HUES64 (cell line): Measurements from ENCODE around the gene SYNCRIP. TPM values are rescaled to one million over a fixed set of nuclear protein-coding genes. Genes with fewer than 3 reads are reported as not detected.
"Not testable (repeated sequence)": the region's sequence is repeated elsewhere in the genome, so short reads cannot be mapped to it uniquely, and the experiment has no call there.

ENCODE experiments used
- H3K27ac ChIP-seq: 2 replicates; pipeline ENCODE4 v1.7.0; 2013; ENCODE audit warnings: low read depth, low read length, inconsistent platforms
- H3K27me3 ChIP-seq: 2 replicates; pipeline ENCODE4 v1.6.1; 2013; ENCODE audit warnings: mild to moderate bottlenecking, low read length; ENCODE audit not compliant: insufficient read depth
- H3K36me3 ChIP-seq: 2 replicates; pipeline ENCODE4 v1.6.1; 2013; ENCODE audit warnings: mild to moderate bottlenecking, low read length; ENCODE audit not compliant: insufficient read depth
- H3K4me1 ChIP-seq: 2 replicates; pipeline ENCODE4 v1.6.1; 2013; ENCODE audit warnings: mild to moderate bottlenecking, low read length, moderate library complexity; ENCODE audit not compliant: insufficient read depth
- H3K4me3 ChIP-seq: 2 replicates; pipeline ENCODE4 v1.5.1; 2013; ENCODE audit warnings: mild to moderate bottlenecking, low read length, moderate library complexity
- H3K9ac ChIP-seq: 2 replicates; pipeline ENCODE4 v1.6.1; 2013; ENCODE audit warnings: mild to moderate bottlenecking, low read depth, low read length
- H3K9me3 ChIP-seq: 2 replicates; pipeline ENCODE4 v1.6.1; 2013; ENCODE audit warnings: low read depth, low read length; ENCODE audit not compliant: insufficient read depth
- WGBS: fragments of 150-250, 120-280 bp; methylation state at CpG from one replicate; pipeline ENCODE4 v1.1.7; 2013; ENCODE audit warnings: missing lambda C conversion rate; 5-methylcytosine and 5-hydroxymethylcytosine counted together
- polyA plus RNA-seq, 2 experiments: library from polyadenylated mRNA; stranded (reverse); fragments of 50-300 nt; gene quantifications; one replicate each; pipeline ENCODE4 v1.2.3, GENCODE V29; 2013

The SYNCRIP gene
- polyA plus RNA-seq (2013, experiment 1 of 2): 168 TPM
- 140 TPM for polyA plus RNA-seq (2013, experiment 2 of 2)

DNA sequence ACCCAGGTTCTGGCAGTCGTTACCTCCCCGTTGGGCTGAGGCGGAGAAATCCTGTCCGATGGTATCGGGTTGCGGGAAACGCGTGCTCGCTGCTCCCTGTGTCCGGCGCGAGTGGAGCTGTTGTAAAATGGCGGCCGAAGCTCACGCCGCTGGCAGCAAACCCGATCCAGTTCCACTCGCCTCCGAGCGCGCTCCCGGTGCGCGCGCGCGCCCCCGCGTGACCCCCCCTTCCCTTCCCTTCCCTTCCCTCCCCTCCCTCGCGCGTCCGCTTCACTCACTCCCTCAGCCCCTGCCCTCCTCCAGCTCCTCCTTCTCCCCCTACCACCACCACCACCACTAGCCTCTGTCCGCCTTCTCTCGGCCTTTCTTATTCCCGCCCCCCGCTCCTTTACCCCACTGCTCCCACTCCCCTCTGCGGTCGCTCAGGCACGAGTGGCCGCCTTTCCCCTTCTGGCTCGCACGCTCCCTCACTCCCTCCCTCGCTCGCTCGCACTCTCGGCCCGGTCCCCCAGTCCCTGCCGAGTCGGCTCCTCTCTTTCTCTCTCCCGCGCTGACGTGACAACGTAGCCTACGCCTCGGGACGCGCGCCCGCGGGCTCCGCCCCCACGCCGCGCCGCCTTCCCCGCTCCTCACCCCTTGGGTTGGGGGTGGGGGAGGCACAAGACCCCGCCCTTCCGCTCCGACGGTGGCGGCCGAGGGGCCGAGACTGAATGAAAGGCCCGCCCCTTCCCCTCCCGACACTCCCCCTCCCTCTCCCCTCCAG lies at the start of gene SYNCRIP:
Gene SYNCRIP, minus strand, starts transcription at position 113 of the 763 bp plus-strand sequence. CDS start 1,447 bp downstream, outside the sequence.
- no peaks in the 10 kb centered on the region for H3K9me3 ChIP-seq
- peaks cover 23% of the 10 kb centered on the region for H3K4me1 ChIP-seq
- H3K27ac ChIP-seq: peak within 1 kb of the TSS; percentile 100
- H3K9ac ChIP-seq: peak within 1 kb of the TSS; percentile 98
- no peaks in the 10 kb centered on the region for H3K27me3 ChIP-seq
- H3K4me3 ChIP-seq: peak within 1 kb of the TSS; percentile 91
- WGBS: under 1% methylated on average over 76 of the region's 76 CpGs
- H3K36me3 ChIP-seq: peaks cover 36% of the 10 kb centered on the region

DNA sequence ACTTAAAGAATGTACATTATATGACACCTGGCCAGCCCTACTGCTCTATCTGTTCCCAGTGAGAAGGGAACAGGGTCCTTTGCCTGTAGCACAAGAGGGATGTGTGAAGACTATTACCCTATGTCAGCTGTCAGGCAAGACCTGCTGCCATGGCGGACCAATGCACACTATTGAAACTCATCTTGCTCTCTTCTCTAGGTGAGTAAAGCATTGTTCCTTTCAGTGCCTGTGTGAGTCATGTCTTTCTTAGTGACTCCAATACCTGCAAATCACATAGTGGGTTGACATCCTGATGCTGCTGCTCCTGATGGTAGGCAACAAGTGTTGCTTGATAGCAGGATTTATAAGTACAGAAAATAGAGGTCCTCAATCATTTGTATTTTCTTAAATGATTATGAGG lies 48.8 kb upstream of the SYNCRIP start:
- WGBS: 83% methylated on average over 1 of the region's 1 CpG
- H3K36me3 ChIP-seq: no peaks in the 10 kb centered on the region
- no peak overlapping the region for H3K27ac ChIP-seq
- H3K27me3 ChIP-seq: no peaks in the 10 kb centered on the region
- no peak overlapping the region for H3K9ac ChIP-seq
- H3K4me1 ChIP-seq: no peaks in the 10 kb centered on the region
- no peak overlapping the region for H3K4me3 ChIP-seq
- no peaks in the 10 kb centered on the region for H3K9me3 ChIP-seq

DNA sequence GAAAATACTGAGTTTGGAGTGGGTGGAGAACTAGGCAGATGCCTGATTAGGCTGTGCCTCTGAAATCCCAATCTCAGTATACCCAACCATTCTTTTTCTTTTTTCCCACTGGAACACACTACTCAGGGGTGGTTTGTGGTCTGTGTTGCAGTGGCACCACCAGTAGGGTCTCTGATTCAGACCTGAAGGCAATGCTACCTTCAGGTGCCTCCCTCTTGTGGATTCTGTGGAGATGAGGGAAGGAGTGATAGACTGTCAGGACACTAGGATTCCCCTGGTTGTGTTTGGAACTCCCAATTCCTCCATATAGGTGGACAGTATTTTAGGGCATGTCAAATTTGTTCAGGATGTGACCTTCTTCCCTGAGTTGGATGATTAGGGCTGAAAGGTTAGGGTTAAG lies 47.4 kb upstream of the SYNCRIP start:
- no peaks in the 10 kb centered on the region for H3K36me3 ChIP-seq

DNA sequence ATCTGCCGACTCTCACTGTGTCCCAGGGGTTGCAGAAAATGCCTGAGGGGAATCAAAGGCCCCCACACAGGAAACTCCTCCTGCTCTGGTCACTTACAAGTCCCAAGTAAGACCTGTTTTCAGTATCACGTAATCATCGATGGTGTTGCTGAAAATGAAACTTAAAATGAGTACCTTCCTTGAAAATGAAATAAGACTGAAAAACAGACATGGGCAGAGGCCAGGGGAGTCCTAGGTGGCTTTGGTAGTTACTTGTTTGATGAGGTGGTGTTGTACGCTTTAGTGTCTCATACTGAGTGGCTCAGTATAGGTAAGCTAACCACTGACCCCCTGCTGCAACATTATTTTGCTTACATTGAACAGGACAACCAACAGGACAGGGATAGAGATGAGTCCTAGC lies 43.0 kb upstream of the SYNCRIP start:
- Histone ChIP-seq H3K9ac (no peak overlapping the region), H3K36me3 (no peaks in the 10 kb centered on the region), H3K4me1 (no peaks in the 10 kb centered on the region), H3K27ac (no peak overlapping the region), H3K27me3 (no peaks in the 10 kb centered on the region), H3K9me3 (no peaks in the 10 kb centered on the region), H3K4me3 (no peak overlapping the region)
- 91% methylated on average over 4 of the region's 4 CpGs for WGBS

More for the DNA sequence above, 47.4 kb upstream of the SYNCRIP start:
- Histone ChIP-seq H3K4me3 (no peak overlapping the region), H3K27ac (no peak overlapping the region), H3K27me3 (no peaks in the 10 kb centered on the region), H3K4me1 (no peaks in the 10 kb centered on the region), H3K9me3 (no peaks in the 10 kb centered on the region), H3K9ac (no peak overlapping the region)

DNA sequence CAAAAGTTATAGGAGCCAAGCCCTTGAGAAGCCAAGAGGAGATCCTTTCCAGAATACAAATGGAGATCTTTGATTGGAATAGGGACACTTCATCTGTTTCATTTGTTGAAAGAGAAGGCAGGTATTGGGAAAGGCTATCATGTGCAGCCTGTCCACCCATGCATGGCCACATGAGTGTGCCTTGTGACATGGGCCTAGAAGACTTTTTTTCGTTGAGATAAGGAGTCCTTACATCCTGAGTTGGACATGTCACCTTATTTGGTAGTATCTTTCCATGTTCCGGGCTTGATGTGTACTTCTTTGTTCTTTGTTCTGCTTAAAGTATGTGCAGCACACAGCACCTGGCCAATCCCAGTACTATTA lies 42.1 kb upstream of the SYNCRIP start:
- WGBS: 98% methylated on average over 2 of the region's 2 CpGs
- H3K4me1 ChIP-seq: peaks cover 5% of the 10 kb centered on the region; the same call in 1 of the 2 replicates

DNA sequence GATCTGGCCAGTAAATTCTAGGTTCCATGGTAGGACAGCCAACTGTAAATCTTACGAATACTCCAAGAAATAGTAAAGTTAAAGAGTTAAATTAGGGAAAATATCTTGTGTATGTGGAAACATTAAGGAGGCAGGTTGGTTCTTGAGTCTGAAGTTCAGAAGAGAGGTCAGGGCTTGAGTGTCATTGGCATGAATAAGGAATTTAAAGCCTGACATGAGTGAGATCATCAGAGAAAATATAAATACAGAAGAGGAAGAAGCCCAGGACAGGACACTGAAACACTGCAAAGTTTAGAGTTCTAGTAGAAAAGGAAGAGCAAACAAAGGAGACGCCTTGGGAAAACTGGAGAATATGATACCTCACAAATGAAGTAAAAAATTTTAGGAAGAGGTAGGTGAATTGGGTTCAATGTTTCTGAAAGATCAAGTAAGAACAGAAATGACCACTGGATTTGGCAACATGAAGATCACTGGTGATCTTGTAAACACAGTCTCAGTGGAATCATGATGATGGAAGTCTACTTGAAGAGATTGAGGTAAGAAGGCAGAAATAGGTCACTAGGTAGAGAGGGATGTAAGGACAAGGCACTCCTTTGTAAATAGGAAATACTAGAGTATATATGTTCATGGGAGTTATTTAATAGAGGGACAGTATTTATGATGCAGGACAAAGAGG lies 41.6 kb upstream of the SYNCRIP start:
- H3K9me3 ChIP-seq: no peaks in the 10 kb centered on the region
- WGBS: 47% methylated on average over 2 of the region's 2 CpGs
- H3K9ac ChIP-seq: no peak overlapping the region
- H3K36me3 ChIP-seq: no peaks in the 10 kb centered on the region
- H3K27ac ChIP-seq: no peak overlapping the region
- no peak overlapping the region for H3K4me3 ChIP-seq
- no peaks in the 10 kb centered on the region for H3K27me3 ChIP-seq
- H3K4me1 ChIP-seq: peaks cover 5% of the 10 kb centered on the region; the same call in 1 of the 2 replicates

More for the DNA sequence above, 42.1 kb upstream of the SYNCRIP start:
- no peak overlapping the region for H3K4me3 ChIP-seq
- H3K36me3 ChIP-seq: no peaks in the 10 kb centered on the region
- no peaks in the 10 kb centered on the region for H3K27me3 ChIP-seq
- no peak overlapping the region for H3K27ac ChIP-seq
- no peak overlapping the region for H3K9ac ChIP-seq
- H3K9me3 ChIP-seq: no peaks in the 10 kb centered on the region

DNA sequence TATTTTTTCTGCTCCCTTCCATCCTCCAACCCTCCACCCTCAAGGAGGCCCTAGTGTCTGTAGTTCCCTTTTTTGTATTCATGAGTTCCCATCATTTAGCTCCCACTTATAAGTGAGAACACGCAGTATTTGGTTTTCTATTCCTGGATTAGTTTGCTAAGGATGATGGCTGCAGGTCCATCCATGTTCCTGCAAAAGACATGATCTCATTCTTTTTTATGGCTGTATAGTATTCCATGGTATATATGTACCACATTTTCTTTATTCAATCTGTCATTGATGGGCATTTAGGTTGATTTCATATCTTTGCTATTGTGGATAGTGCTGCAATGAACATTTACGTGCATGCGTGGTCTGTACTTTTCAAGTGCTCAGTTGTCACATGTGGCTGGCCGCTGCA lies 39.2 kb upstream of the SYNCRIP start:
- not testable (repeated sequence) for H3K27ac ChIP-seq, H3K9ac ChIP-seq
- WGBS: 97% methylated on average over 4 of the region's 4 CpGs

DNA sequence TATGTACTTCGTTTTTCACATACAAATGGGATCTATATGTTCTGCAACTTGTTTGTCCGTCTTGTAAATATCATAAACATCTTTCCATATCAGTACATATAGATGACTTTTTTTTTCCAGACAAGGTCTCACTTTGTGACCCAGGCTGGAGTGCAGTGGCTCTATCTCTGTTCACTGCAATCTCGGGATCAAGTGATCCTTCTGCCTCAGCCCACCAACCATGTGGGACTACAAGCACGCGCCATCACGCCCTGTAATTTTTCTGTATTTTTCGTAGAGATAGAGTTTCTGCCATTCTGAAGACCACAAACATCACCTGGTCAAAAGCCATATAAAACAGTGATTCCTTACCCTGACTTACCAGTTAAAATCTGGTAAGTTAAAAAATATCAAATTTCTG lies 37.7 kb upstream of the SYNCRIP start:
- Histone ChIP-seq H3K4me1 (peaks cover 8% of the 10 kb centered on the region; the same call in 1 of the 2 replicates), H3K27ac (no peak overlapping the region), H3K9me3 (no peaks in the 10 kb centered on the region), H3K27me3 (no peaks in the 10 kb centered on the region), H3K9ac (no peak overlapping the region), H3K4me3 (peak overlapping the region; percentile 96), H3K36me3 (peaks cover 27% of the 10 kb centered on the region)
- 93% methylated on average over 7 of the region's 7 CpGs for WGBS

More for the DNA sequence above, 39.2 kb upstream of the SYNCRIP start:
- H3K27me3 ChIP-seq, H3K9me3 ChIP-seq, H3K4me3 ChIP-seq, H3K4me1 ChIP-seq: not testable (repeated sequence)
- H3K36me3 ChIP-seq: peaks cover 12% of the 10 kb centered on the region

DNA sequence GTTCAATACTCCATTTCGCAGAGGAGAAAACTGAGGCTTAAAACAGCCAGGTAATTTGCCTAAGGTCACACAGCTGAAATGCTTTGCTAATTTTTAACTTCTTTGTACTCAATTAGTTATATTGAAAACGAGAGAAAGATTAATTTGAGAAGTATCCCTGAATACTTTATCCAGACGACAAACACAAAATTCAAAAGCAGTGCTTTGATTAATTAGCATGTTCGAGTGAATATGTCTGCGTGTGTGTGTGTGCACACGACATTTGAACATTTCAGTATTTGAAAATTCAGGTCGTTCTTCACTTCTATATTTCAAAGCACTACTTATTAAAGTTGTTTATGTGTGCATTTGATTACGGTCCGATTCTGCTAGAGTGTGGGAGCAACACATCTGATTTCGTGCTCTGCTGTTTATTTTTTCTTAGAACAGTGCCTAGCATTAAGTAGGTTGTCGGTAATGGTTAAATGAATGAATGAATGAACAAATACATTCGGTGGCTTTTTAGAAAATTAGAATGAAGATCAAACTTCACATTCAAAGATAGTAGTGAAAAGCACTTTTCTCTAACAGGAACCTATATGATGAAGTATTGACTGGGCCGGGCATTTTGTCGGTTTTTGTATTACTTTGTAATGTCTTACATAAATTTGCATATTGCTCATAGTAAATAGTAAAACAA lies 36.9 kb upstream of the SYNCRIP start:
- Histone ChIP-seq H3K27ac (peak overlapping the region; percentile 99), H3K4me3 (peak overlapping the region; percentile 96), H3K36me3 (peaks cover 35% of the 10 kb centered on the region), H3K4me1 (peaks cover 16% of the 10 kb centered on the region; the same call in 1 of the 2 replicates), H3K9ac (peak overlapping the region; percentile 99), H3K27me3 (no peaks in the 10 kb centered on the region), H3K9me3 (no peaks in the 10 kb centered on the region)
- WGBS: 43% methylated on average over 6 of the region's 14 CpGs

DNA sequence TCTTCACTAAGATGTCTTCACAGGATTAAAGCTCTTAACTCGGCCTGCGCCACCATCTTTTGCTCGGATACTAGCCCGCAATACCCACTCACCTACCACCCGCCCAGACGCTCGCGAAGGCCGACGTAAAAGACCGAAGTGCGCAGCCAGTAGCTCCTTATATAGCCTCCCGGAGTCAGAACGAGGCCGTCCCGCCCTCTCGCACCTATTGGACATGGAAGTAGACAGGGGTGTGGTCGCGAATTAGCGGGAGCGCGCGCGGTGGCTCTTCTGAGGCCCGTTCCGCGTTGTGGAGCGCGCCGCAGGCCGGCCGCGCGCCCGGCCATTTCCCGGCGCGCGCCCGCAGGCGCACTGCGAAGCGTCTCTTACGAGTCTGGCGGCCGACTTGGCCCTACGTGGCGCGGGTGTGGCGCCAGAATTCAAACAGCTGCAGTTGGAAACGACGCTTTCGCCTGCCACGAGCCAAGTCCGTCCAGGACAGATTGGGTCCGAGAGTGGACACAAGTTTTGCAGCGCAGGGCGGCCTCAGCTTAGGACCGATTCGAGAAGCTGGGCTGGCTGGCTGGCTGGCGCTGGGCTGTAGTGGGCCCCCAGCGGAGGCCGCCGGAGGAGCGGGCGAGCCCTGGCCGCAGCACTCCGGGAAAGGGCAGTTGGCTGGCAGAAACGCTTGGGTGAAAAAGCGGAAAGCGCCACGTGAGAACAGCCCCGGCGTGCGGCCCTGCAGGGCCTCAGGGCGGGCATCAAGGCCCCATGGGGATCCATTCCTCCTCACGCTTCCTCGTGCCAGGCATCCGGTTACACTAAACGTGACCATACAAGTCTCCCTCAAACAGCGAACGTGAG lies 36.1 kb upstream of the SYNCRIP start:
- no peaks in the 10 kb centered on the region for H3K9me3 ChIP-seq
- peak overlapping the region; percentile 96 for H3K4me3 ChIP-seq
- WGBS: under 1% methylated on average over 82 of the region's 82 CpGs
- H3K27ac ChIP-seq: peak overlapping the region; percentile 99
- peaks cover 43% of the 10 kb centered on the region for H3K36me3 ChIP-seq
- no peaks in the 10 kb centered on the region for H3K27me3 ChIP-seq
- peaks cover 16% of the 10 kb centered on the region; the same call in 1 of the 2 replicates for H3K4me1 ChIP-seq
- H3K9ac ChIP-seq: peak overlapping the region; percentile 99
